AG04450 (cell line): ENCODE results near the gene SMPX. TPM values are rescaled to one million over a fixed set of nuclear protein-coding genes. Genes with fewer than 3 reads are reported as not detected.

ENCODE experiments used
- CTCF ChIA-PET: fragments of 300-600, 350-600 bp; formaldehyde crosslinking; extraction: SDS; loops from one replicate; lab custom pipeline; 2022; ENCODE audit warnings: antibody characterized with exemption, inconsistent platforms; lab: Charles Lee
- POLR2A ChIA-PET: fragments of 350-600 bp; formaldehyde crosslinking; extraction: SDS; loops from one replicate; lab custom pipeline; 2021; ENCODE audit warnings: antibody characterized with exemption, inconsistent platforms; lab: Yijun Ruan, JAX
- DNase-seq: peaks from one replicate; pipeline ENCODE4 v3.0.0-alpha.2; 2011; ENCODE audit warnings: low read depth, low spot score
- H3K27ac ChIP-seq: one replicate; pipeline ENCODE4 v1.5.1; 2012; ENCODE audit warnings: low read depth, low read length, control low read depth
- H3K27me3 ChIP-seq: one replicate; pipeline ENCODE4 v1.6.0; 2012; ENCODE audit warnings: low read length; ENCODE audit not compliant: control insufficient read depth, insufficient read depth
- H3K4me3 ChIP-seq: 2 replicates; pipeline ENCODE4 v1.5.1; 2011; ENCODE audit warnings: mild to moderate bottlenecking, low read depth, low read length, control low read depth
- H3K9me3 ChIP-seq: 2 replicates; pipeline ENCODE4 v1.5.1; 2012; ENCODE audit warnings: low read length; ENCODE audit not compliant: control insufficient read depth, insufficient read depth
- polyA plus RNA-seq: library from polyadenylated mRNA; depleted of rRNA; stranded (reverse); fragments of >200 nt; gene quantifications from 2 replicates; pipeline ENCODE4 v1.2.3, GENCODE V29; 2011
- TF ChIP-seq, protein P1 (sequence below): IDR thresholded peaks from 2 replicates; pipeline ENCODE4 v1.5.1; 2011; ENCODE audit warnings: low read depth, low read length, control low read depth, inconsistent platforms

The SMPX gene
- polyA plus RNA-seq, 1 experiment, result not detected

DNA sequence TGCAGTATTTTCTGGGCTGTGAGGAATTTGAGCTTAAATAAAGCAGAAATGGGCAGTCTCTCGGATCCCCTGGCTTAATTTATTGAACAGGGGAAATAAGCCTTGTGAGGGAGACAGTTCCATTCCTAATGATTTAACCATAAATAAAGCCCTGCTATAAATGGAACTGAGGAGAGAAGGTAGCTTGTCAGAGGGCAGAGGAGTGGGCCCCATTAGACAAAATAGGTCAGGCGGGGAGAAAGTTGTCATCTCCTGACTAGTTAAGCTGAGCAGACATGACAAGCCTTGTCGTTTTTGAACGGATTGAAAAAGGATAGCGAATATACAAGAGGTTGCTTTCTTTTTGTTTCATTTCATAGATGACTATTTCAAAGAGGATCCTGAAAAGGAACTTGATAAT is 39.3 kb downstream of the SMPX start:
- TF ChIP-seq, protein P1, sequence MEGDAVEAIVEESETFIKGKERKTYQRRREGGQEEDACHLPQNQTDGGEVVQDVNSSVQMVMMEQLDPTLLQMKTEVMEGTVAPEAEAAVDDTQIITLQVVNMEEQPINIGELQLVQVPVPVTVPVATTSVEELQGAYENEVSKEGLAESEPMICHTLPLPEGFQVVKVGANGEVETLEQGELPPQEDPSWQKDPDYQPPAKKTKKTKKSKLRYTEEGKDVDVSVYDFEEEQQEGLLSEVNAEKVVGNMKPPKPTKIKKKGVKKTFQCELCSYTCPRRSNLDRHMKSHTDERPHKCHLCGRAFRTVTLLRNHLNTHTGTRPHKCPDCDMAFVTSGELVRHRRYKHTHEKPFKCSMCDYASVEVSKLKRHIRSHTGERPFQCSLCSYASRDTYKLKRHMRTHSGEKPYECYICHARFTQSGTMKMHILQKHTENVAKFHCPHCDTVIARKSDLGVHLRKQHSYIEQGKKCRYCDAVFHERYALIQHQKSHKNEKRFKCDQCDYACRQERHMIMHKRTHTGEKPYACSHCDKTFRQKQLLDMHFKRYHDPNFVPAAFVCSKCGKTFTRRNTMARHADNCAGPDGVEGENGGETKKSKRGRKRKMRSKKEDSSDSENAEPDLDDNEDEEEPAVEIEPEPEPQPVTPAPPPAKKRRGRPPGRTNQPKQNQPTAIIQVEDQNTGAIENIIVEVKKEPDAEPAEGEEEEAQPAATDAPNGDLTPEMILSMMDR, result no peak
- CTCF ChIA-PET, result interaction anchor here (0.6 kb wide), 1 partner anchor 23 kb away, joined by 4 read pairs; no protein-coding TSS in a partner anchor

GRCh38 chrX:21717802-21718201 is 40.1 kb downstream of the SMPX start:
- TF ChIP-seq, protein P1, result no peak
- DNase-seq, result no peak
- ChIA-PET CTCF (interaction anchor here (0.6 kb wide), 1 partner anchor 24 kb away, joined by 4 read pairs; no protein-coding TSS in a partner anchor), POLR2A (no interaction called here)
- H3K9me3 ChIP-seq, result no peaks in the 10 kb centered on the region
- no peak overlapping the region for H3K4me3 ChIP-seq
- H3K27ac ChIP-seq, result no peak overlapping the region
- H3K27me3 ChIP-seq, result no peaks in the 10 kb centered on the region

More for the DNA sequence above, 39.3 kb downstream of the SMPX start:
- no peak for DNase-seq
- no peaks in the 10 kb centered on the region for H3K27me3 ChIP-seq
- no peak overlapping the region for H3K4me3 ChIP-seq
- POLR2A ChIA-PET, result no interaction called here
- no peaks in the 10 kb centered on the region for H3K9me3 ChIP-seq
- H3K27ac ChIP-seq, result no peak overlapping the region

GRCh38 chrX:21715825-21716224 is 42.1 kb downstream of the SMPX start:
- Histone ChIP-seq H3K4me3 (no peak overlapping the region), H3K27ac (no peak overlapping the region), H3K27me3 (no peaks in the 10 kb centered on the region), H3K9me3 (no peaks in the 10 kb centered on the region)
- POLR2A ChIA-PET, result no interaction called here
- CTCF ChIA-PET, result interaction anchor here (1.5 kb wide), 1 partner anchor 31 kb away, joined by 3 read pairs; no protein-coding TSS in a partner anchor
- no peak for DNase-seq
- TF ChIP-seq, protein P1, result no peak

DNA sequence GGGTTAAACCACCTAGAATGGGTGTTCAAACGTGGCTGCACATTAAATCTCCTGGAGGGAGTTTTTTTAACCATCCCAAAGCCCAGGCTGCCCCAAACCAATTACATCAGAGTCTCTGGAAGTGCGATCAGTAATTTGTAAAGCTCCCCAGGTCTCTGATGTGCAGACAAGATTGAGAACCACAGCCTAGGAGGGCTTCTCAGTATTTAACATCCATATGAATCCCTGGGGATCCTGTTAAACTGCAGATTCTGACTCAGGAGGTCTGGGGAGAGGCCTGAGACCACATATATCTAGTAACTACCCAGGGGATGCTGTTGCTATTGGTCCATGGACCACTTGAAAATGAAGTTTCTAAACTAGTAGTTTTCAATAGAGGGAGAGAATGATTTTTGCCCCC is 42.6 kb downstream of the SMPX start:
- no peak for DNase-seq
- CTCF ChIA-PET, result interaction anchor here (1.5 kb wide), 1 partner anchor 31 kb away, joined by 3 read pairs; no protein-coding TSS in a partner anchor
- H3K4me3 ChIP-seq, result no peak overlapping the region
- POLR2A ChIA-PET, result no interaction called here
- TF ChIP-seq, protein P1, result no peak
- no peaks in the 10 kb centered on the region for H3K9me3 ChIP-seq
- no peak overlapping the region for H3K27ac ChIP-seq
- H3K27me3 ChIP-seq, result no peaks in the 10 kb centered on the region

DNA sequence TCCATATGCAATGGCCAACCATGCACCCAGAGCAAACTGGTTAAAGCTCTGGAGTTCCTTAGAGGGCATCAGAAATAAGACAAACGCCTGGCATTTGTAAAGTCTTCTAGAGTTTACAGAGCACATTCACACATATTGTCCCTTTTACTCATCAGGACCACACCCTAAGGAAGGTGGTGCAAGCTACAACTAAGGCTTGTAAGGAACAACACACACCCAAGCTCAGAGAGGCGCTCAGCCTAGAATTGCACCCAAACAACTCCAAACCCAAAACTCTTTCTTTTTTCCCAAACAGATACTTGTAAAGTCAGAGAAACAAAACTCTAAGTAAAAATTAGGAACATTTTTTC is 46.1 kb downstream of the SMPX start:
- TF ChIP-seq, protein P1, result no peak
- DNase-seq, result no peak
- no peaks in the 10 kb centered on the region for H3K9me3 ChIP-seq
- no peaks in the 10 kb centered on the region for H3K27me3 ChIP-seq
- ChIA-PET CTCF (no interaction called here), POLR2A (no interaction called here)
- H3K4me3 ChIP-seq, result no peak overlapping the region
- H3K27ac ChIP-seq, result no peak overlapping the region
